H1 (cell line): ENCODE data around the gene GIMAP4. TPM values are rescaled to one million over a fixed set of nuclear protein-coding genes. Genes with fewer than 3 reads are reported as not detected.

Experiments used
- CTCF ChIA-PET: fragments of 300-600 bp; sonication (Branson Sonifier 250); formaldehyde crosslinking; loops from one replicate; lab custom pipeline; 2021; ENCODE audit not compliant: partially characterized antibody; lab: Charles Lee
- POLR2A ChIA-PET: fragments of 300-600 bp; sonication (Branson Sonifier 250); formaldehyde crosslinking; loops from one replicate; lab custom pipeline; 2021; ENCODE audit warnings: inconsistent platforms; ENCODE audit not compliant: partially characterized antibody; lab: Charles Lee
- DNase-seq, 2 experiments: peaks; one replicate each; pipeline versions ENCODE4 v3.0.0 to v3.0.0-alpha.2; 2010 to 2022; ENCODE audit warnings: low spot score in 2 of 2, low read depth in 1 of 2, mixed read lengths in 1 of 2
- FAIRE-seq: peaks from 2 replicates; lab custom pipeline; 2011; peaks lifted over from hg19 to GRCh38; lab: Jason Lieb, UNC
- H2AFZ ChIP-seq: 2 replicates; pipeline ENCODE4 v1.8.1; 2012; ENCODE audit warnings: low read length, inconsistent platforms
- H2AK5ac ChIP-seq: 2 replicates; pipeline ENCODE4 v1.6.1; 2013; ENCODE audit warnings: low read depth, low read length
- H2BK120ac ChIP-seq: replicated peaks from 2 replicates; pipeline ENCODE3; 2013; ENCODE audit warnings: low read depth, low read length, inconsistent platforms
- H2BK12ac ChIP-seq: 2 replicates; pipeline ENCODE4 v1.6.1; 2013; ENCODE audit warnings: low read depth, low read length
- H2BK15ac ChIP-seq: 2 replicates; pipeline ENCODE4 v1.6.1; 2013; ENCODE audit warnings: low read length
- H2BK20ac ChIP-seq: 2 replicates; pipeline ENCODE4 v1.6.1; 2013; ENCODE audit warnings: low read length
- H2BK5ac ChIP-seq: 2 replicates; pipeline ENCODE4 v1.6.1; 2013; ENCODE audit warnings: low read depth, low read length
- H3K14ac ChIP-seq: 2 replicates; pipeline ENCODE4 v1.6.1; 2013; ENCODE audit warnings: inconsistent platforms; ENCODE audit not compliant: insufficient read length
- H3K18ac ChIP-seq: 2 replicates; pipeline ENCODE4 v1.6.1; 2013; ENCODE audit warnings: low read length; ENCODE audit errors: extremely low read depth
- H3K23ac ChIP-seq: 2 replicates; pipeline ENCODE4 v1.6.1; 2013; ENCODE audit warnings: inconsistent platforms; ENCODE audit not compliant: insufficient read length
- H3K23me2 ChIP-seq: 2 replicates; pipeline ENCODE4 v1.6.1; 2013; ENCODE audit warnings: low read depth, low read length
- H3K27ac ChIP-seq: 2 replicates; pipeline ENCODE4 v1.6.1; 2011; ENCODE audit warnings: low read depth, low read length, inconsistent platforms
- H3K27me3 ChIP-seq, 4 experiments: replicated peaks in 1 of 4; 1 replicate in 1 of 4; 2 replicates in 3 of 4; pipeline versions ENCODE4 v1.6.1 to v1.8.1; 2011 to 2013; ENCODE audit warnings: low read length in 3 of 4, mild to moderate bottlenecking in 3 of 4, inconsistent platforms in 2 of 4, mixed read lengths in 2 of 4, moderate library complexity in 1 of 4; ENCODE audit not compliant: control insufficient read depth in 3 of 4, insufficient read depth in 3 of 4; ENCODE audit errors: extremely low read depth in 1 of 4
- H3K36me3 ChIP-seq, 4 experiments: 2 replicates each; pipeline versions ENCODE4 v1.6.1 to v1.8.1; 2011 to 2013; ENCODE audit warnings: mild to moderate bottlenecking in 4 of 4, low read length in 3 of 4, moderate library complexity in 2 of 4, control low read depth in 1 of 4, inconsistent platforms in 1 of 4; ENCODE audit not compliant: insufficient read depth in 4 of 4, control insufficient read depth in 2 of 4
- H3K4ac ChIP-seq: replicated peaks from 2 replicates; pipeline ENCODE3; 2013; ENCODE audit warnings: low read length, low read depth, mixed read lengths, inconsistent platforms; ENCODE audit not compliant: insufficient read length
- H3K4me1 ChIP-seq, 4 experiments: replicated peaks in 1 of 4; 1 replicate in 1 of 4; 2 replicates in 3 of 4; pipeline versions ENCODE4 v1.6.1 to v1.8.1; 2011 to 2013; ENCODE audit warnings: low read length in 3 of 4, inconsistent platforms in 2 of 4, mixed read lengths in 1 of 4; ENCODE audit not compliant: insufficient read depth in 4 of 4, control insufficient read depth in 3 of 4
- H3K4me2 ChIP-seq, 2 experiments: 2 replicates each; pipeline versions ENCODE4 v1.6.1 to v1.8.1; 2011 to 2013; ENCODE audit warnings: low read depth in 2 of 2, low read length in 2 of 2, control low read depth in 1 of 2, inconsistent platforms in 1 of 2, mild to moderate bottlenecking in 1 of 2; ENCODE audit not compliant: insufficient read depth in 1 of 2
- H3K4me3 ChIP-seq, 4 experiments: fragments of 200-600, 300-600 bp in 1 of 4; sonication (generic), shearing (Covaris generic), sonication (Bioruptor Twin) in 1 of 4; 2 replicates each; pipeline versions ENCODE4 v1.5.1 to v1.8.1; 2011 to 2016; ENCODE audit warnings: low read length in 4 of 4, low read depth in 3 of 4, control low read depth in 2 of 4, inconsistent platforms in 2 of 4, mild to moderate bottlenecking in 2 of 4, mixed read lengths in 1 of 4, moderate library complexity in 1 of 4; ENCODE audit not compliant: insufficient read depth in 2 of 4; ENCODE audit errors: extremely low read depth in 1 of 4
- H3K56ac ChIP-seq: replicated peaks from 2 replicates; pipeline ENCODE3; 2013; ENCODE audit warnings: low read depth, mild to moderate bottlenecking, mixed read lengths, low read length, inconsistent platforms; ENCODE audit not compliant: insufficient read length
- H3K79me1 ChIP-seq: 2 replicates; pipeline ENCODE4 v1.6.1; 2013; ENCODE audit warnings: low read depth, low read length, control low read depth
- H3K79me2 ChIP-seq, 2 experiments: 2 replicates each; pipeline versions ENCODE4 v1.6.1 to v1.8.1; 2012 to 2013; ENCODE audit warnings: low read length in 2 of 2, mild to moderate bottlenecking in 2 of 2, inconsistent platforms in 1 of 2; ENCODE audit not compliant: insufficient read depth in 2 of 2, control insufficient read depth in 1 of 2
- H3K9ac ChIP-seq, 4 experiments: replicated peaks in 1 of 4; 1 replicate in 1 of 4; 2 replicates in 3 of 4; pipeline versions ENCODE4 v1.6.1 to v1.8.1; 2011 to 2013; ENCODE audit warnings: low read depth in 3 of 4, low read length in 3 of 4, control low read depth in 2 of 4, mild to moderate bottlenecking in 2 of 4, moderate library complexity in 2 of 4, inconsistent platforms in 1 of 4; ENCODE audit errors: extremely low read depth in 1 of 4
- H3K9me3 ChIP-seq, 2 experiments: 2 replicates each; pipeline versions ENCODE4 v1.6.1 to v1.8.1; 2012 to 2013; ENCODE audit warnings: mild to moderate bottlenecking in 2 of 2, moderate library complexity in 2 of 2, control low read depth in 1 of 2, inconsistent platforms in 1 of 2, low read depth in 1 of 2, low read length in 1 of 2, mixed read lengths in 1 of 2; ENCODE audit not compliant: insufficient read depth in 2 of 2
- H4K20me1 ChIP-seq, 2 experiments: replicated peaks in 1 of 2; 2 replicates each; pipeline versions ENCODE3 to v1.8.1; 2011 to 2013; ENCODE audit warnings: inconsistent platforms in 2 of 2, low read length in 2 of 2, mild to moderate bottlenecking in 1 of 2; ENCODE audit not compliant: insufficient read depth in 2 of 2, control insufficient read depth in 1 of 2
- H4K5ac ChIP-seq: 2 replicates; pipeline ENCODE4 v1.6.1; 2013; ENCODE audit warnings: low read length, low read depth, mixed read lengths, inconsistent platforms; ENCODE audit not compliant: insufficient read length
- H4K8ac ChIP-seq: 2 replicates; pipeline ENCODE4 v1.8.0; 2013; ENCODE audit warnings: mild to moderate bottlenecking, moderate library complexity, low read length, inconsistent platforms; ENCODE audit not compliant: insufficient read depth; ENCODE audit errors: extremely low read depth
- H4K91ac ChIP-seq: replicated peaks from 2 replicates; pipeline ENCODE3; 2013; ENCODE audit warnings: low read length, mixed read lengths, inconsistent platforms; ENCODE audit not compliant: insufficient read length
- CBX8 ChIP-seq: fragments of 300-800, 300-1000 bp; sonication (generic); IDR thresholded peaks from 2 replicates; pipeline ENCODE4 v1.7.1; 2016; ENCODE audit warnings: low read depth, low read length, borderline replicate concordance
- CEBPB ChIP-seq: IDR thresholded peaks from 2 replicates; pipeline ENCODE4 v1.6.1; 2012; ENCODE audit warnings: low read depth, low read length
- CREB1 ChIP-seq: IDR thresholded peaks from 2 replicates; pipeline ENCODE4 v1.6.1; 2012; ENCODE audit warnings: inconsistent platforms
- JUN ChIP-seq: IDR thresholded peaks from 2 replicates; pipeline ENCODE4 v1.6.1; 2011; ENCODE audit warnings: low read depth, mild to moderate bottlenecking, improper control_type of control experiment, low read length
- SIN3A ChIP-seq, 2 experiments: IDR thresholded peaks in 1 of 2; conservative IDR thresholded peaks in 1 of 2; 2 replicates each; pipeline ENCODE4 v1.6.1; 2011 to 2012; ENCODE audit warnings: low read length in 2 of 2, improper control_type of control experiment in 1 of 2, low read depth in 1 of 2, mild to moderate bottlenecking in 1 of 2
- SP1 ChIP-seq: IDR thresholded peaks from 2 replicates; pipeline ENCODE4 v1.6.1; 2011; ENCODE audit warnings: low read depth, low read length
- TAF7 ChIP-seq: optimal IDR thresholded peaks from 2 replicates; pipeline ENCODE3; 2011; ENCODE audit warnings: low read depth, mild to moderate bottlenecking, inconsistent platforms, low read length, moderate library complexity, borderline replicate concordance
- TBP ChIP-seq: IDR thresholded peaks from 2 replicates; pipeline ENCODE4 v1.6.1; 2011; ENCODE audit warnings: low read depth, low read length, improper control_type of control experiment
- TEAD4 ChIP-seq: IDR thresholded peaks from 2 replicates; pipeline ENCODE4 v1.6.1; 2012; ENCODE audit warnings: low read depth, low read length, inconsistent platforms, mixed read lengths
- WGBS, 2 experiments: shearing (Covaris generic) in 1 of 2; methylation state at CpG; one replicate each; pipeline versions ENCODE4 v1.1.6 to v1.1.7; 2013 to 2015; ENCODE audit warnings: low lambda C conversion rate in 2 of 2, mixed read lengths in 2 of 2, inconsistent platforms in 1 of 2, low coverage in 1 of 2, missing lambda C conversion rate in 1 of 2; ENCODE audit not compliant: insufficient replicate concordance in 2 of 2, insufficient coverage in 1 of 2, insufficient read length in 1 of 2; ENCODE audit errors: extremely low coverage in 1 of 2, missing lambda C conversion rate in 1 of 2; 5-methylcytosine and 5-hydroxymethylcytosine counted together
- polyA plus RNA-seq, 7 experiments: library from polyadenylated mRNA; depleted of rRNA in 3 of 7; stranded (reverse) in 5 of 7; unstranded in 2 of 7; fragments of >200 nt in 5 of 7; fragments of 200-250 nt in 2 of 7; gene quantifications; 1 replicate in 5 of 7; 2 replicates in 1 of 7; 4 replicates in 1 of 7; pipeline versions ENCODE4 v1.2.1 to v1.2.3, GENCODE V29; 2011 to 2013; ENCODE audit warnings: missing spikeins in 2 of 7, mixed read lengths in 2 of 7
- total RNA-seq: library from RNA; stranded (reverse); fragmentation: NEBNext Ultra II Directional; extraction: Animal tissue kit (Norgen Biotek cat#: 25700); gene quantifications from 2 replicates; pipeline ENCODE4 v1.2.1, GENCODE V29; 2021
- TF ChIP-seq, protein P1 (sequence below): IDR thresholded peaks from 2 replicates; pipeline ENCODE4 v1.6.1; 2011; ENCODE audit warnings: low read depth, mild to moderate bottlenecking, low read length; ENCODE audit not compliant: insufficient read depth
- TF ChIP-seq, protein P2 (sequence below): IDR thresholded peaks from 2 replicates; pipeline ENCODE4 v1.6.1; 2012; ENCODE audit warnings: inconsistent platforms

GIMAP4 gene
- total and polyA plus RNA-seq, 2 of the 8 experiments (the other 6 are each of a cell fraction or from before 2014, with no cell fraction given) = 0.20 to 0.22 TPM

DNA sequence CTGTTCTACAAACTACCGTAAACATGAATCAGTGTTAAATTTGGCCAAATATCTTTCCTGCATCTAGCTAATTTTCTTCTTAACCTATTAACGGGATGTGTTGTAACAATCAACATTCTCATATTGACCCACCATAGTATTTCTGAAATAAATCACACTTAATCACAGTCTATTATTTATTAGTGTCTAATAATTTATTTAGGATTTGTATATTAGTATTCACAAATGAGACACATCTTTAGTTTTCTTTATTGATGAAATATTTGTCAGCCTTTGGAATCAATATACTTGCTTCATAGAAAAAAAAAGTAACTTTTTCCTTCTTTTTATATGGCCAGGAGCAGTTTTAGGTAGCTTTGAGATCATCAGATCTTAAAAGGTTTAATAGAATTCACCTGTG is 47.9 kb upstream of the GIMAP4 start:
- Histone ChIP-seq H3K27me3 (no peaks in the 10 kb centered on the region), H3K56ac (no peak overlapping the region), H3K23ac (no peak overlapping the region)
- no peak for TF ChIP-seq TEAD4
- TF ChIP-seq CEBPB = no peak
- TF ChIP-seq CBX8 = no peak
- no peak for TF ChIP-seq JUN
- TF ChIP-seq, protein P1, sequence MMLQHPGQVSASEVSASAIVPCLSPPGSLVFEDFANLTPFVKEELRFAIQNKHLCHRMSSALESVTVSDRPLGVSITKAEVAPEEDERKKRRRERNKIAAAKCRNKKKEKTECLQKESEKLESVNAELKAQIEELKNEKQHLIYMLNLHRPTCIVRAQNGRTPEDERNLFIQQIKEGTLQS = no peak
- TF ChIP-seq SIN3A (conservative IDR thresholded peaks at IDR 0.05 in 1 of 2, IDR thresholded peaks at IDR 0.05 in 1 of 2; ENCODE audit: low read depth in 1 of 2, low read length in 2 of 2) = no peak
- TF ChIP-seq TAF7 = no peak
- no peak for TF ChIP-seq SP1
- TF ChIP-seq, protein P2, sequence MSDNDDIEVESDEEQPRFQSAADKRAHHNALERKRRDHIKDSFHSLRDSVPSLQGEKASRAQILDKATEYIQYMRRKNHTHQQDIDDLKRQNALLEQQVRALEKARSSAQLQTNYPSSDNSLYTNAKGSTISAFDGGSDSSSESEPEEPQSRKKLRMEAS = no peak
- TF ChIP-seq CREB1 = no peak
- TF ChIP-seq TBP = no peak

More for the DNA sequence above, 47.9 kb upstream of the GIMAP4 start:
- no peaks in the 10 kb centered on the region for H3K79me1 ChIP-seq
- H2AK5ac ChIP-seq = no peak overlapping the region
- no peak overlapping the region for H3K14ac ChIP-seq
- no peak overlapping the region for H2BK12ac ChIP-seq
- no peak overlapping the region for H3K18ac ChIP-seq
- no peak overlapping the region for H4K91ac ChIP-seq
- H3K9ac ChIP-seq = no peak overlapping the region
- peaks cover 0 to 6% (median 3%) of the 10 kb centered on the region in 4 experiments; a peak in 2 of 7 replicates for H3K4me1 ChIP-seq
- WGBS, 2 experiments = 95% methylated on average over 2 of the region's 2 CpGs; no CpG with 5 or more reads in 1 of the 2 experiments
- DNase-seq = no peak
- no peak overlapping the region for H2AFZ ChIP-seq
- no peaks in the 10 kb centered on the region for H3K23me2 ChIP-seq
- no peak overlapping the region for H2BK15ac ChIP-seq
- no peaks in the 10 kb centered on the region for H3K36me3 ChIP-seq
- H3K4me3 ChIP-seq = no peak overlapping the region
- no peak overlapping the region for H2BK5ac ChIP-seq
- CTCF ChIA-PET = no interaction called here
- H4K8ac ChIP-seq = no peak overlapping the region
- H3K27ac ChIP-seq = no peak overlapping the region
- H3K4me2 ChIP-seq = no peak overlapping the region
- no peak overlapping the region for H2BK120ac ChIP-seq
- no peaks in the 10 kb centered on the region for H3K79me2 ChIP-seq
- FAIRE-seq = no peak
- no peaks in the 10 kb centered on the region for H3K9me3 ChIP-seq
- no peak overlapping the region for H3K4ac ChIP-seq
- no peaks in the 10 kb centered on the region for H4K20me1 ChIP-seq
- POLR2A ChIA-PET = no interaction called here
- no peak overlapping the region for H2BK20ac ChIP-seq
- H4K5ac ChIP-seq = no peak overlapping the region
